ENCODE data around the gene LASP1.

- TF ChIP-seq, protein P1, sequence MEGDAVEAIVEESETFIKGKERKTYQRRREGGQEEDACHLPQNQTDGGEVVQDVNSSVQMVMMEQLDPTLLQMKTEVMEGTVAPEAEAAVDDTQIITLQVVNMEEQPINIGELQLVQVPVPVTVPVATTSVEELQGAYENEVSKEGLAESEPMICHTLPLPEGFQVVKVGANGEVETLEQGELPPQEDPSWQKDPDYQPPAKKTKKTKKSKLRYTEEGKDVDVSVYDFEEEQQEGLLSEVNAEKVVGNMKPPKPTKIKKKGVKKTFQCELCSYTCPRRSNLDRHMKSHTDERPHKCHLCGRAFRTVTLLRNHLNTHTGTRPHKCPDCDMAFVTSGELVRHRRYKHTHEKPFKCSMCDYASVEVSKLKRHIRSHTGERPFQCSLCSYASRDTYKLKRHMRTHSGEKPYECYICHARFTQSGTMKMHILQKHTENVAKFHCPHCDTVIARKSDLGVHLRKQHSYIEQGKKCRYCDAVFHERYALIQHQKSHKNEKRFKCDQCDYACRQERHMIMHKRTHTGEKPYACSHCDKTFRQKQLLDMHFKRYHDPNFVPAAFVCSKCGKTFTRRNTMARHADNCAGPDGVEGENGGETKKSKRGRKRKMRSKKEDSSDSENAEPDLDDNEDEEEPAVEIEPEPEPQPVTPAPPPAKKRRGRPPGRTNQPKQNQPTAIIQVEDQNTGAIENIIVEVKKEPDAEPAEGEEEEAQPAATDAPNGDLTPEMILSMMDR (IDR thresholded peaks at IDR 0.05) = no peak
- no peak for TF ChIP-seq POLR2A (IDR thresholded peaks at IDR 0.05)
- no peak for TF ChIP-seq POLR2AphosphoS5 (IDR thresholded peaks at IDR 0.05)
These were observed 28.4 kb downstream of the LASP1 start for GRCh38 chr17:38898291-38898679.
